SK-N-SH treated with all-trans-retinoic acid at 6 μM for 48 hours (cell line): ENCODE data around the gene C10orf88.
A peak's percentile ranks its signal among the peaks of the same experiment; 100 is the strongest.
"Not testable (repeated sequence)": the region's sequence is repeated elsewhere in the genome, so short reads cannot be mapped to it uniquely, and the experiment has no call there.

Source experiments
- ATAC-seq: fragments of 200-7000 bp; cut with Tn5 transposase; 3 replicates; pipeline ENCODE4 v1.9.1; 2020; ENCODE audit warnings: mild to moderate bottlenecking, moderate library complexity
- ARNTL ChIP-seq: fragments of 450-650 bp; formaldehyde crosslinking; IDR thresholded peaks from 2 replicates; pipeline ENCODE4 v1.5.0; 2020; ENCODE audit warnings: low read depth, mild to moderate bottlenecking, moderate library complexity, borderline replicate concordance
- CREB5 ChIP-seq: fragments of 250-450 bp; sonication (Bioruptor Pico); IDR thresholded peaks from 2 replicates; pipeline ENCODE4 v1.5.1; 2020; ENCODE audit warnings: low read depth, mild to moderate bottlenecking, moderate library complexity
- CSDC2 ChIP-seq: fragments of 250-450 bp; sonication (Bioruptor Pico); IDR thresholded peaks from 2 replicates; pipeline ENCODE4 v1.5.0; 2020; ENCODE audit warnings: mild to moderate bottlenecking, moderate library complexity
- ESRRG ChIP-seq: fragments of 250-450 bp; sonication (Bioruptor Pico); IDR thresholded peaks from 2 replicates; pipeline ENCODE4 v1.6.1; 2021; ENCODE audit warnings: mild to moderate bottlenecking
- GLIS3 ChIP-seq: fragments of 250-450 bp; sonication (Bioruptor Pico); IDR thresholded peaks from 2 replicates; pipeline ENCODE4 v1.5.0; 2020; ENCODE audit warnings: mild to moderate bottlenecking, moderate library complexity
- ISL1 ChIP-seq: fragments of 250-450 bp; sonication (Bioruptor Pico); IDR thresholded peaks from 2 replicates; pipeline ENCODE4 v2.1.2; 2022; ENCODE audit warnings: mild to moderate bottlenecking, moderate library complexity
- PATZ1 ChIP-seq: fragments of 250-450 bp; sonication (Bioruptor Pico); IDR thresholded peaks from 2 replicates; pipeline ENCODE4 v1.8.0; 2020; ENCODE audit warnings: mild to moderate bottlenecking, moderate library complexity, borderline replicate concordance
- PPARA ChIP-seq: fragments of 250-450 bp; sonication (Bioruptor Pico); IDR thresholded peaks from 2 replicates; pipeline ENCODE4 v1.5.0; 2020; ENCODE audit warnings: mild to moderate bottlenecking, borderline replicate concordance
- RARB ChIP-seq: fragments of 250-450 bp; sonication (Bioruptor Pico); IDR thresholded peaks from 2 replicates; pipeline ENCODE4 v1.8.0; 2021; ENCODE audit warnings: mild to moderate bottlenecking, moderate library complexity
- SNAI2 ChIP-seq: fragments of 250-450 bp; sonication (Bioruptor Pico); IDR thresholded peaks from 2 replicates; pipeline ENCODE4 v1.5.0; 2020; ENCODE audit warnings: mild to moderate bottlenecking, moderate library complexity
- TOX ChIP-seq: fragments of 250-450 bp; sonication (Bioruptor Pico); IDR thresholded peaks from 2 replicates; pipeline ENCODE4 v1.8.0; 2021; ENCODE audit warnings: mild to moderate bottlenecking, moderate library complexity, borderline replicate concordance
- TSHZ2 ChIP-seq: fragments of 250-450 bp; sonication (Bioruptor Pico); IDR thresholded peaks from 2 replicates; pipeline ENCODE4 v1.5.0; 2020; ENCODE audit warnings: mild to moderate bottlenecking, moderate library complexity
- ZC3H10 ChIP-seq: fragments of 250-450 bp; sonication (Bioruptor Pico); IDR thresholded peaks from 2 replicates; pipeline ENCODE4 v1.5.1; 2021; ENCODE audit warnings: mild to moderate bottlenecking, moderate library complexity
- ZFP30 ChIP-seq: fragments of 450-650 bp; formaldehyde crosslinking; IDR thresholded peaks from 2 replicates; pipeline ENCODE4 v1.5.0; 2022; ENCODE audit warnings: mild to moderate bottlenecking, moderate library complexity
- ZNF565 ChIP-seq: fragments of 450-650 bp; formaldehyde crosslinking; conservative IDR thresholded peaks from 2 replicates; pipeline ENCODE4 v1.5.0; 2020; ENCODE audit warnings: low read depth, mild to moderate bottlenecking, moderate library complexity
- ZNF70 ChIP-seq: fragments of 450-650 bp; formaldehyde crosslinking; IDR thresholded peaks from 2 replicates; pipeline ENCODE4 v1.5.0; 2020; ENCODE audit warnings: mild to moderate bottlenecking, moderate library complexity
- ZNF8 ChIP-seq: fragments of 450-650 bp; formaldehyde crosslinking; IDR thresholded peaks from 2 replicates; pipeline ENCODE4 v1.5.0; 2020; ENCODE audit warnings: mild to moderate bottlenecking, moderate library complexity
- TF ChIP-seq, protein P1 (sequence below): fragments of 250-450 bp; sonication (Bioruptor Pico); IDR thresholded peaks from 2 replicates; pipeline ENCODE4 v1.5.1; 2021; ENCODE audit warnings: mild to moderate bottlenecking, moderate library complexity

Gene C10orf88

DNA sequence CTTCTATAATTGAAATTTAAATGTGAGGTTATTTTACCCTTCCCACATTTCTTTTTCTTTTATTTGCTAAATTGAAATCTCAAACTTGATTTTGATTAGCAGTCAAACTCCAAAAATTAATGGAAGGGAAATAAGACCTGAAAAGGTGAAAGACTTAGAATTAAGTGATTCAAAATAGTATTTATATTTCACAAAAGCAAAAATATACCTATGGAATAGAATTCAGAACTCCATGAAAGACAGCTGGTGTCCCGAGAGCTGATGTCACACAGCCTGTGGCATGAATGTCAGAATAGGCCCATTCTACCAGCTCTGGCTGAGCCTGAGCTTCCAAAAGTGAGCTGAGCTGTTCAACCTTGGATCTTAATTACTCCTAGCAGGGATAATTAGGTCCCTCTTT lies 43.7 kb downstream of the C10orf88 start, which contains the start of gene FAM24A (continued):
- TF ChIP-seq TSHZ2 (CRISPR knock-in tag) (no peak), CREB5 (CRISPR knock-in tag) (no peak), ESRRG (CRISPR knock-in tag) (no peak), ARNTL (CRISPR knock-in tag) (no peak), RARB (CRISPR knock-in tag) (no peak)

GRCh38 chr10:122903861-122904260 lies 50.2 kb downstream of the C10orf88 start:
- ATAC-seq = not testable (repeated sequence)

GRCh38 chr10:122894261-122894944 lies 59.6 kb downstream of the C10orf88 start:
- ATAC-seq = peak; percentile 53; the same call in 2 of the 3 replicates
- no peak for TF ChIP-seq CSDC2
- TF ChIP-seq TOX (CRISPR knock-in tag) = no peak
- TF ChIP-seq TSHZ2 (CRISPR knock-in tag) = no peak
- no peak for TF ChIP-seq PPARA (CRISPR knock-in tag)
- no peak for TF ChIP-seq GLIS3
- no peak for TF ChIP-seq ZC3H10
- TF ChIP-seq RARB (CRISPR knock-in tag) = no peak
- no peak for TF ChIP-seq ZNF70 (CRISPR knock-in tag)
- no peak for TF ChIP-seq ZFP30
- TF ChIP-seq PATZ1 (CRISPR knock-in tag) = no peak
- no peak for TF ChIP-seq ZNF565
- TF ChIP-seq SNAI2 (CRISPR knock-in tag) = no peak
- TF ChIP-seq ZNF8 (CRISPR knock-in tag) = no peak
- no peak for TF ChIP-seq ISL1 (CRISPR knock-in tag)
- no peak for TF ChIP-seq ESRRG (CRISPR knock-in tag)
- TF ChIP-seq CREB5 (CRISPR knock-in tag) = no peak

- ATAC-seq = no peak
- TF ChIP-seq PPARA (CRISPR knock-in tag) (no peak), ARNTL (CRISPR knock-in tag) (no peak), RARB (CRISPR knock-in tag) (no peak), SNAI2 (CRISPR knock-in tag) (no peak), PATZ1 (CRISPR knock-in tag) (no peak), ZFP30 (no peak), ZNF8 (CRISPR knock-in tag) (no peak), CSDC2 (no peak)
- TF ChIP-seq, protein P1, sequence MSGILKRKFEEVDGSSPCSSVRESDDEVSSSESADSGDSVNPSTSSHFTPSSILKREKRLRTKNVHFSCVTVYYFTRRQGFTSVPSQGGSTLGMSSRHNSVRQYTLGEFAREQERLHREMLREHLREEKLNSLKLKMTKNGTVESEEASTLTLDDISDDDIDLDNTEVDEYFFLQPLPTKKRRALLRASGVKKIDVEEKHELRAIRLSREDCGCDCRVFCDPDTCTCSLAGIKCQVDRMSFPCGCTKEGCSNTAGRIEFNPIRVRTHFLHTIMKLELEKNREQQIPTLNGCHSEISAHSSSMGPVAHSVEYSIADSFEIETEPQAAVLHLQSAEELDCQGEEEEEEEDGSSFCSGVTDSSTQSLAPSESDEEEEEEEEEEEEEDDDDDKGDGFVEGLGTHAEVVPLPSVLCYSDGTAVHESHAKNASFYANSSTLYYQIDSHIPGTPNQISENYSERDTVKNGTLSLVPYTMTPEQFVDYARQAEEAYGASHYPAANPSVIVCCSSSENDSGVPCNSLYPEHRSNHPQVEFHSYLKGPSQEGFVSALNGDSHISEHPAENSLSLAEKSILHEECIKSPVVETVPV = no peak
Observed at GRCh38 chr10:122884166-122884565, 69.9 kb downstream of the C10orf88 start.
